Mesenchymal stem cell (in vitro differentiated cells and primary cell): Measurements from ENCODE around the gene NFASC.

Experiments used
- DNase-seq: peaks from one replicate; pipeline ENCODE4 v3.0.0-alpha.2; 2013
- H2AFZ ChIP-seq: one replicate; pipeline ENCODE4 v1.6.1; 2013; ENCODE audit warnings: low read depth, mild to moderate bottlenecking, control low read depth, inconsistent platforms, low read length, moderate library complexity
- H2AK5ac ChIP-seq: 2 replicates; pipeline ENCODE4 v1.6.1; 2013; ENCODE audit warnings: low read length, moderate library complexity, mild to moderate bottlenecking, inconsistent platforms; ENCODE audit not compliant: severe bottlenecking
- H2BK120ac ChIP-seq: one replicate; pipeline ENCODE4 v1.6.1; 2013; ENCODE audit warnings: low read depth, mild to moderate bottlenecking, inconsistent platforms, low read length, moderate library complexity
- H2BK12ac ChIP-seq, 2 experiments: one replicate each; pipeline ENCODE4 v1.6.1; 2013; ENCODE audit warnings: inconsistent platforms in 2 of 2, low read length in 2 of 2, mild to moderate bottlenecking in 2 of 2, moderate library complexity in 2 of 2, control low read depth in 1 of 2
- H2BK15ac ChIP-seq: one replicate; pipeline ENCODE4 v1.6.1; 2013; ENCODE audit warnings: mild to moderate bottlenecking, low read depth, inconsistent platforms; ENCODE audit not compliant: poor library complexity, severe bottlenecking
- H2BK5ac ChIP-seq: 2 replicates; pipeline ENCODE4 v1.6.1; 2013; ENCODE audit warnings: low read depth, mild to moderate bottlenecking, low read length, control low read depth, inconsistent platforms; ENCODE audit not compliant: poor library complexity, severe bottlenecking
- H3K14ac ChIP-seq, 2 experiments: one replicate each; pipeline ENCODE4 v1.6.1; 2013; ENCODE audit warnings: inconsistent platforms in 2 of 2, low read length in 2 of 2, control low read depth in 1 of 2, mild to moderate bottlenecking in 1 of 2, moderate library complexity in 1 of 2
- H3K18ac ChIP-seq, 2 experiments: one replicate each; pipeline ENCODE4 v1.6.1; 2013; ENCODE audit warnings: inconsistent platforms in 2 of 2, low read length in 2 of 2, control low read depth in 1 of 2, low read depth in 1 of 2, mild to moderate bottlenecking in 1 of 2
- H3K23ac ChIP-seq, 2 experiments: one replicate each; pipeline ENCODE4 v1.6.1; 2013; ENCODE audit warnings: inconsistent platforms in 2 of 2, low read length in 2 of 2, mild to moderate bottlenecking in 2 of 2, moderate library complexity in 2 of 2, control low read depth in 1 of 2
- H3K27ac ChIP-seq: 2 replicates; pipeline ENCODE4 v1.5.1; 2013; ENCODE audit warnings: mild to moderate bottlenecking, moderate library complexity, low read length, control low read depth, inconsistent platforms; ENCODE audit not compliant: poor library complexity, severe bottlenecking
- H3K27me3 ChIP-seq, 2 experiments: 2 replicates each; pipeline versions ENCODE4 v1.6.1 to v1.7.0; 2013; ENCODE audit warnings: low read length in 2 of 2, mild to moderate bottlenecking in 2 of 2, moderate library complexity in 2 of 2, control low read depth in 1 of 2, inconsistent platforms in 1 of 2; ENCODE audit not compliant: control insufficient read depth in 1 of 2, insufficient read depth in 1 of 2
- H3K36me3 ChIP-seq, 2 experiments: 2 replicates each; pipeline versions ENCODE4 v1.6.1 to v1.7.0; 2013; ENCODE audit warnings: low read length in 2 of 2, control low read depth in 1 of 2, inconsistent platforms in 1 of 2, low read depth in 1 of 2, mild to moderate bottlenecking in 1 of 2; ENCODE audit not compliant: insufficient read depth in 2 of 2, control insufficient read depth in 1 of 2
- H3K4ac ChIP-seq, 2 experiments: one replicate each; pipeline ENCODE4 v1.6.1; 2013; ENCODE audit warnings: inconsistent platforms in 2 of 2, low read length in 2 of 2, mild to moderate bottlenecking in 2 of 2, moderate library complexity in 2 of 2, control low read depth in 1 of 2, low read depth in 1 of 2
- H3K4me1 ChIP-seq: 2 replicates; pipeline ENCODE4 v1.6.1; 2013; ENCODE audit warnings: low read depth, low read length, control low read depth; ENCODE audit not compliant: control insufficient read depth, insufficient read depth
- H3K4me2 ChIP-seq: 2 replicates; pipeline ENCODE4 v1.6.1; 2013; ENCODE audit warnings: low read length, mild to moderate bottlenecking, inconsistent platforms; ENCODE audit not compliant: poor library complexity, severe bottlenecking
- H3K4me3 ChIP-seq, 2 experiments: 2 replicates each; pipeline versions ENCODE4 v1.5.1 to v1.7.0; 2013; ENCODE audit warnings: low read length in 2 of 2, mild to moderate bottlenecking in 2 of 2, control low read depth in 1 of 2, low read depth in 1 of 2; ENCODE audit not compliant: insufficient read depth in 1 of 2
- H3K79me1 ChIP-seq: replicated peaks from 2 replicates; pipeline ENCODE4 v1.6.1; 2013; ENCODE audit warnings: mild to moderate bottlenecking, control low read depth, low read length, inconsistent platforms; ENCODE audit not compliant: poor library complexity, severe bottlenecking
- H3K9ac ChIP-seq: 2 replicates; pipeline ENCODE4 v1.7.0; 2013; ENCODE audit warnings: mild to moderate bottlenecking, low read length, moderate library complexity
- H3K9me3 ChIP-seq: 2 replicates; pipeline ENCODE4 v1.7.0; 2013; ENCODE audit warnings: mild to moderate bottlenecking, low read length; ENCODE audit not compliant: control insufficient read depth
- H4K8ac ChIP-seq: one replicate; pipeline ENCODE4 v1.6.1; 2013; ENCODE audit warnings: inconsistent platforms, mild to moderate bottlenecking, low read length, moderate library complexity
- H4K91ac ChIP-seq: one replicate; pipeline ENCODE4 v1.6.1; 2013; ENCODE audit warnings: mild to moderate bottlenecking, low read length, inconsistent platforms
- WGBS: methylation state at CpG from one replicate; pipeline ENCODE4 v1.1.7; 2013; ENCODE audit warnings: mixed read lengths; 5-methylcytosine and 5-hydroxymethylcytosine counted together

Gene NFASC

DNA sequence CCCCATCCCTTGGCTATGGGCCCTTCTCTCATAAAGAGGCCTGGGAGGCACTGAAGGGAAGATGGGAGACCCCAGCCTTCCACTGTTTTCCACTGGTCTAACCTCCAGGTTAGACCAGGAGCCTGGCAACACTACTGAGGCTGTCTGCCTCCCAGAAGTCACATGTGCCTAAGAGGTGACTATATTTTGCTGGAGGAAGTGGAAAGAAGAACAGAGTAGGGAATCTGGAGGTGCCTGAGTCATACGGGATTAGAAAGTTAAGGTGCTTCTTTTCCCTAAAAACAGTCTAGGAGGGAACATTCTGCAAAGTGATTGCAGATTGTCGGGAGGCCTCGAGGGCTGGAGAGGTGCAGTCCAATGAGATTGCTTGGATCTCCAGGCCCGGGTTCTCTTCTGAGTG lies 4.6 kb downstream of the NFASC start:
- Histone ChIP-seq H2BK15ac (no peak overlapping the region), H3K4me1 (no peaks in the 10 kb centered on the region), H2AK5ac (no peak overlapping the region), H2AFZ (no peak overlapping the region), H3K27ac (no peak overlapping the region), H3K9me3 (no peaks in the 10 kb centered on the region), H3K27me3 (peaks cover 0 to 18% of the 10 kb centered on the region in 2 experiments), H4K91ac (no peak overlapping the region), H2BK12ac (no peak overlapping the region), H3K4ac (no peak overlapping the region), H3K18ac (no peak overlapping the region), H2BK120ac (no peak overlapping the region), H3K36me3 (no peaks in the 10 kb centered on the region), H2BK5ac (no peak overlapping the region), H3K23ac (no peak overlapping the region), H4K8ac (no peak overlapping the region), H3K79me1 (no peaks in the 10 kb centered on the region), H3K4me2 (no peak overlapping the region), H3K4me3 (no peak overlapping the region), H3K14ac (no peak overlapping the region), H3K9ac (no peak overlapping the region)
- WGBS: 71% methylated on average over 1 of the region's 4 CpGs
- DNase-seq: no peak

DNA sequence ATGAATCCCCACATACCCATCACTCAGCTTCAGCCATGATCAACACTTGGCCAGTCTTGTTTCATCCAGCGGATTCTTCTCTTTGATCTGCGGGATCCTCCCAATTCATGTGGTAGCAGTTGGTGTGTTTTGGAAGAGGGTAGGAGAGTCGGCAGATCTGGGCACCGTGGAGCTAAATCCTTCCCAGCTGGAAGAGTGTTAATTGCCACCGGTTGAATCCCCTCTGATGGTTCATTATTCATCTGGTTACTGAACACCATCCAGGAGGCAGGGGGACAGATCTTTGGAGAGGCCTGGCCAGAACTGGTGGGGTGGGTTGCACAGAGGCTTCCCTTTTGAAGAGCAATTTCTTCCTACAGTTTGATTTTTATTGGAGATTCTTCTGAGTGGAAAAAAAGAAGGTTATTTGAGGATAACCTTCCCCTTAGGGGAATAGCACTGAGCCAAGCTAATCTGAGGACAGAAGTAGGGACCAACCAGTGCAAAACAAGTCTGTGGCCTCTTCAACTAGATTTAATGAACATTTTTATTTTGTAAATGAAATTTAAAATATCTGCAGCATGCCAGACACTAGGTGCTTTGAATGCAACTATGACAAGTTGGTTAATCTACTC lies 8.1 kb downstream of the NFASC start:
- 55% methylated on average over 5 of the region's 5 CpGs for WGBS
- H3K79me1 ChIP-seq: no peaks in the 10 kb centered on the region
- no peak overlapping the region for H3K4me3 ChIP-seq
- no peaks in the 10 kb centered on the region for H3K4me1 ChIP-seq
- peaks cover 0 to 21% of the 10 kb centered on the region in 2 experiments for H3K27me3 ChIP-seq
- no peak overlapping the region for H2AFZ ChIP-seq
- no peak overlapping the region for H2BK5ac ChIP-seq
- H4K8ac ChIP-seq: no peak overlapping the region
- H3K14ac ChIP-seq: no peak overlapping the region
- no peak overlapping the region for H2BK120ac ChIP-seq
- H2AK5ac ChIP-seq: no peak overlapping the region
- H3K4ac ChIP-seq: no peak overlapping the region
- H2BK15ac ChIP-seq: no peak overlapping the region
- H3K18ac ChIP-seq: no peak overlapping the region
- H4K91ac ChIP-seq: no peak overlapping the region
- no peak for DNase-seq
- no peak overlapping the region for H3K27ac ChIP-seq
- H3K9ac ChIP-seq: no peak overlapping the region
- H2BK12ac ChIP-seq: no peak overlapping the region
- no peaks in the 10 kb centered on the region for H3K9me3 ChIP-seq
- no peak overlapping the region for H3K4me2 ChIP-seq
- H3K23ac ChIP-seq: no peak overlapping the region
- peaks cover 0 to 7% of the 10 kb centered on the region in 2 experiments for H3K36me3 ChIP-seq

DNA sequence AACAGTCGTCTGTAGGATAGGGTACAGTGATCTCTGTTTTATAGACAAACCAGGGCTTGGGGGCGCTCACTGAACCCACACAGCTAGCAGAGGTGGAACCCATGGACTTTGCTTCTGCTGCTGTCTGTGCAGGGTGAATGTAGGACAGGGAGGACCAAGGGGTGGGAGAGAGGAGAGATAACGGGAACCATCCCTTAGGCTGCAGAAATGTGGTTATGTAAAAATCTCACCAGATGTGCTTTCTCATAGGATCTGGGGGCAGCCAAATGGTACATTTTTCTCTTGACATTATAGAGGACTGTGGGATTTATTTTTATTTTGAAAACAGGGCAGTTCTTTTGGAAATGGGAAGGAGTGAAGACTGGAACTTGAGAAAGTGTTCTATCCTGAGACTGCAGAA lies 8.7 kb downstream of the NFASC start:
- no peak overlapping the region for H2BK120ac ChIP-seq
- H3K9ac ChIP-seq: no peak overlapping the region
- no peak overlapping the region for H2BK5ac ChIP-seq
- no peak overlapping the region for H4K8ac ChIP-seq
- H2BK12ac ChIP-seq: no peak overlapping the region
- no peak for DNase-seq
- no peak overlapping the region for H3K4me2 ChIP-seq
- H3K9me3 ChIP-seq: no peaks in the 10 kb centered on the region
- H4K91ac ChIP-seq: no peak overlapping the region
- H3K4me1 ChIP-seq: no peaks in the 10 kb centered on the region
- H3K79me1 ChIP-seq: no peaks in the 10 kb centered on the region
- no peak overlapping the region for H3K4ac ChIP-seq
- H3K23ac ChIP-seq: no peak overlapping the region
- no peak overlapping the region for H2AFZ ChIP-seq
- no peak overlapping the region for H2BK15ac ChIP-seq
- no peak overlapping the region for H3K27ac ChIP-seq
- H3K14ac ChIP-seq: no peak overlapping the region
- H2AK5ac ChIP-seq: no peak overlapping the region
- peaks cover 0 to 23% of the 10 kb centered on the region in 2 experiments for H3K27me3 ChIP-seq
- 74% methylated on average over 3 of the region's 3 CpGs for WGBS
- H3K18ac ChIP-seq: no peak overlapping the region
- no peak overlapping the region for H3K4me3 ChIP-seq
- peaks cover 0 to 10% of the 10 kb centered on the region in 2 experiments for H3K36me3 ChIP-seq

DNA sequence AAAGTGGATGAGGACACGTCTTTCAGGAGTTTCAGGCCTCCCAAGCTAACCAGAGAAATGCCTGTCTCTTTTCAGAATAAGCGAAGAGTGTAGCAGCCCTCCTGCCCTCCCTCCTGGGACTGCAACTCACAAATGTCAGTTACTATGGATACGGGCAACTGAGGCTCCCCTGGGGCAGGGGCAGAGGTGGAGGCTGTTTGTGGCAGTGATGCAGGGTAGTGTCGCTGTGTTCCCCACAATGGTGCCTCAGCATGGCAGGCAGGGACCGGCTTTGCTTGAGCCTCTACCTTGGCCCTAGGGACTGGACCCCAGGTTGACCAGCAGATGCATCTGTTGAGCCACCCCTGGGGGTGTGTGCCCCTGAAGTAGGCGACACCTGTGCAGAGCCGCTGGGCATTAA lies 10.2 kb downstream of the NFASC start:
- Histone ChIP-seq H2BK12ac (no peak overlapping the region), H4K91ac (no peak overlapping the region), H3K4me2 (no peak overlapping the region), H2BK15ac (no peak overlapping the region), H3K23ac (no peak overlapping the region), H2AFZ (no peak overlapping the region), H3K4me1 (no peaks in the 10 kb centered on the region), H2BK5ac (no peak overlapping the region), H3K27me3 (peaks cover 0 to 31% of the 10 kb centered on the region in 2 experiments), H3K4me3 (no peak overlapping the region), H3K79me1 (no peaks in the 10 kb centered on the region), H4K8ac (no peak overlapping the region), H3K14ac (peak overlapping the region in 1 of 2 experiments; percentile 37), H3K27ac (no peak overlapping the region), H3K36me3 (peaks cover 0 to 10% of the 10 kb centered on the region in 2 experiments), H3K18ac (no peak overlapping the region), H2AK5ac (no peak overlapping the region), H3K4ac (no peak overlapping the region), H3K9me3 (no peaks in the 10 kb centered on the region), H3K9ac (no peak overlapping the region), H2BK120ac (no peak overlapping the region)
- 75% methylated on average over 5 of the region's 7 CpGs for WGBS
- no peak for DNase-seq
